ENCODE data around the gene TFB1M.

DNA sequence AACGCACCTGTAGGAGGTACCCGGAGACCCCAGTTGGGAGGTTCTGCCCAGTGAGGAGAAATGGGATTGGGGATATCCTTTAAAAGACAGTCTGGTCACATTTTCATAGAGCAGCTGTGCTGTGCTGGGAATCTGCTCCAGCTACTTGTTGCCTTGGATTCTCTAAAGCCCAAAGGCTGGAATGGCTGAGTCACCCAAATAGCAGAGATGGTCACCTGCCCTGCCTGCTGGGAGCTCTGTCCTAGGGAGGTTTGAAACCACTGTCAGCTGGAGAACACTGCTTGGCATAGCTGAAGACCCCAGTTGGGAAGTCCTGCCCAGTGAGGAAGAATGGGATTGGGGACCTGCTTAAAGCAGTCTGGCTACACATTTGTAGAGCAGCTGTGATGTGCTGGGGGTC, 34.8 kb upstream of the TFB1M start:
- no peak for TF ChIP-seq POLR2A (IDR thresholded peaks at IDR 0.05)
- TF ChIP-seq, protein P1, sequence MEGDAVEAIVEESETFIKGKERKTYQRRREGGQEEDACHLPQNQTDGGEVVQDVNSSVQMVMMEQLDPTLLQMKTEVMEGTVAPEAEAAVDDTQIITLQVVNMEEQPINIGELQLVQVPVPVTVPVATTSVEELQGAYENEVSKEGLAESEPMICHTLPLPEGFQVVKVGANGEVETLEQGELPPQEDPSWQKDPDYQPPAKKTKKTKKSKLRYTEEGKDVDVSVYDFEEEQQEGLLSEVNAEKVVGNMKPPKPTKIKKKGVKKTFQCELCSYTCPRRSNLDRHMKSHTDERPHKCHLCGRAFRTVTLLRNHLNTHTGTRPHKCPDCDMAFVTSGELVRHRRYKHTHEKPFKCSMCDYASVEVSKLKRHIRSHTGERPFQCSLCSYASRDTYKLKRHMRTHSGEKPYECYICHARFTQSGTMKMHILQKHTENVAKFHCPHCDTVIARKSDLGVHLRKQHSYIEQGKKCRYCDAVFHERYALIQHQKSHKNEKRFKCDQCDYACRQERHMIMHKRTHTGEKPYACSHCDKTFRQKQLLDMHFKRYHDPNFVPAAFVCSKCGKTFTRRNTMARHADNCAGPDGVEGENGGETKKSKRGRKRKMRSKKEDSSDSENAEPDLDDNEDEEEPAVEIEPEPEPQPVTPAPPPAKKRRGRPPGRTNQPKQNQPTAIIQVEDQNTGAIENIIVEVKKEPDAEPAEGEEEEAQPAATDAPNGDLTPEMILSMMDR (IDR thresholded peaks at IDR 0.05), result no peak
- TF ChIP-seq EP300 (IDR thresholded peaks at IDR 0.05), result no peak

Data from suprapubic skin (tissue), 3 donors.